Breast epithelium (tissue), 4 donors: ENCODE measurements around the gene ARMH4. TPM values are rescaled to one million over a fixed set of nuclear protein-coding genes. Genes with fewer than 3 reads are reported as not detected.

Source experiments
- DNase-seq, 2 donors: peaks; one replicate each; pipeline ENCODE4 v3.0.0-alpha.2; 2019; ENCODE audit warnings: low spot score in 2 of 2
- H3K27ac ChIP-seq, 2 donors: fragments of 200-600 bp; sonication (generic) in 1 of 2; one replicate each; pipeline ENCODE4 v1.5.1; 2016 to 2019; ENCODE audit warnings: mild to moderate bottlenecking in 1 of 2
- H3K27me3 ChIP-seq, 2 donors: fragments of 200-600 bp; sonication (generic) in 1 of 2; one replicate each; pipeline versions ENCODE4 v1.5.1 to v1.6.0; 2017 to 2019; ENCODE audit warnings: control low read depth in 1 of 2, mild to moderate bottlenecking in 1 of 2
- H3K36me3 ChIP-seq: fragments of 200-600 bp; one replicate; pipeline ENCODE4 v1.5.1; 2019
- H3K4me1 ChIP-seq, 2 donors: fragments of 200-600 bp; sonication (generic); one replicate each; pipeline ENCODE4 v1.5.1; 2016 to 2019; ENCODE audit warnings: control low read depth in 1 of 2
- H3K4me3 ChIP-seq, 3 donors: fragments of 200-600 bp; sonication (generic); 1 replicate in 2 of 3; 2 replicates in 1 of 3; pipeline ENCODE4 v1.5.1; 2016 to 2019; ENCODE audit warnings: mild to moderate bottlenecking in 3 of 3, moderate library complexity in 2 of 3
- H3K9me3 ChIP-seq, 2 donors: fragments of 200-600 bp; sonication (generic) in 1 of 2; one replicate each; pipeline ENCODE4 v1.5.1; 2016 to 2019; ENCODE audit warnings: control low read depth in 1 of 2
- CTCF ChIP-seq, 3 donors: fragments of 450-650 bp; IDR thresholded peaks; one replicate each; pipeline ENCODE4 v1.5.1; 2016 to 2017; ENCODE audit warnings: antibody characterized with exemption in 3 of 3, mild to moderate bottlenecking in 3 of 3, moderate library complexity in 3 of 3
- POLR2A ChIP-seq: fragments of 450-650 bp; IDR thresholded peaks from one replicate; pipeline ENCODE4 v1.6.1; 2016; ENCODE audit warnings: antibody characterized with exemption, mild to moderate bottlenecking, moderate library complexity
- POLR2AphosphoS5 ChIP-seq, 3 donors: sonication (generic); formaldehyde crosslinking; IDR thresholded peaks; one replicate each; pipeline ENCODE4 v1.6.1; 2017; ENCODE audit warnings: antibody characterized with exemption in 3 of 3
- intact Hi-C: fragments of 100-400 bp; cut with DNase I; formaldehyde crosslinking; loops from one replicate; pipeline ENCODE4 v1.15.1; 2023; ENCODE audit warnings: low total_unique reads
- total RNA-seq, 3 donors: library from RNA; depleted of rRNA; stranded (reverse); fragments of >200 nt; gene quantifications; one replicate each; pipeline ENCODE4 v1.1.0, GENCODE V29; 2016

Gene ARMH4
- total RNA-seq, 3 donors from 2014 or later = 3.9 to 6.4 (median 5.4) TPM

- Histone ChIP-seq H3K4me1 (no peaks in the 10 kb centered on the region), H3K27ac (no peak overlapping the region), H3K4me3 (no peak overlapping the region), H3K27me3 (no peaks in the 10 kb centered on the region), H3K9me3 (no peaks in the 10 kb centered on the region), H3K36me3 (no peaks in the 10 kb centered on the region)
- no peak for DNase-seq
- TF ChIP-seq POLR2AphosphoS5 (IDR thresholded peaks at IDR 0.05) (no peak), POLR2A (no peak), CTCF (IDR thresholded peaks at IDR 0.05) (no peak)
- intact Hi-C loops = no loop called here
Measured at GRCh38 chr14:57991353-57991752, 160.7 kb downstream of the ARMH4 start.

- no peaks in the 10 kb centered on the region for H3K4me1 ChIP-seq
- H3K36me3 ChIP-seq = no peaks in the 10 kb centered on the region
- TF ChIP-seq POLR2A (no peak), CTCF (IDR thresholded peaks at IDR 0.05) (no peak), POLR2AphosphoS5 (IDR thresholded peaks at IDR 0.05) (no peak)
- no peak overlapping the region for H3K27ac ChIP-seq
- DNase-seq = no peak
- no peaks in the 10 kb centered on the region for H3K27me3 ChIP-seq
- intact Hi-C loops = no loop called here
- no peaks in the 10 kb centered on the region for H3K9me3 ChIP-seq
- H3K4me3 ChIP-seq = no peak overlapping the region
Measured at GRCh38 chr14:57988445-57988844, 163.6 kb downstream of the ARMH4 start.

- TF ChIP-seq CTCF (IDR thresholded peaks at IDR 0.05) = no peak
- TF ChIP-seq POLR2AphosphoS5 (IDR thresholded peaks at IDR 0.05) = no peak
- TF ChIP-seq POLR2A = no peak
- no peak overlapping the region for H3K27ac ChIP-seq
- H3K4me1 ChIP-seq = no peaks in the 10 kb centered on the region
- no peaks in the 10 kb centered on the region for H3K27me3 ChIP-seq
- no peak overlapping the region for H3K4me3 ChIP-seq
- no peaks in the 10 kb centered on the region for H3K36me3 ChIP-seq
- no peaks in the 10 kb centered on the region for H3K9me3 ChIP-seq
- DNase-seq = no peak
- intact Hi-C loops = no loop called here
Measured at GRCh38 chr14:57987596-57988300, 164.3 kb downstream of the ARMH4 start.

GRCh38 chr14:57987051-57987450, 165.0 kb downstream of the ARMH4 start:
- no peaks in the 10 kb centered on the region for H3K27me3 ChIP-seq
- no peak overlapping the region for H3K4me3 ChIP-seq
- H3K9me3 ChIP-seq = no peaks in the 10 kb centered on the region
- no peaks in the 10 kb centered on the region for H3K4me1 ChIP-seq
- TF ChIP-seq CTCF (IDR thresholded peaks at IDR 0.05) = no peak
- no peak for TF ChIP-seq POLR2AphosphoS5 (IDR thresholded peaks at IDR 0.05)
- TF ChIP-seq POLR2A = no peak
- DNase-seq = no peak
- H3K36me3 ChIP-seq = no peaks in the 10 kb centered on the region
- no peak overlapping the region for H3K27ac ChIP-seq
- intact Hi-C loops = no loop called here

- DNase-seq = no peak
- Histone ChIP-seq H3K4me1 (no peaks in the 10 kb centered on the region), H3K27me3 (no peaks in the 10 kb centered on the region), H3K27ac (no peak overlapping the region), H3K9me3 (no peaks in the 10 kb centered on the region), H3K36me3 (no peaks in the 10 kb centered on the region), H3K4me3 (no peak overlapping the region)
- no peak for TF ChIP-seq CTCF (IDR thresholded peaks at IDR 0.05)
- no peak for TF ChIP-seq POLR2AphosphoS5 (IDR thresholded peaks at IDR 0.05)
- TF ChIP-seq POLR2A = no peak
- intact Hi-C loops = no loop called here
Measured at GRCh38 chr14:57982804-57983634, 169.0 kb downstream of the ARMH4 start.
